Measurements from ENCODE around the gene TRMT44. TPM values are rescaled to one million over a fixed set of nuclear protein-coding genes. Genes with fewer than 3 reads are reported as not detected.

Gene TRMT44
- total RNA-seq, 1 donor from 2014 or later: 38.5 TPM

DNA sequence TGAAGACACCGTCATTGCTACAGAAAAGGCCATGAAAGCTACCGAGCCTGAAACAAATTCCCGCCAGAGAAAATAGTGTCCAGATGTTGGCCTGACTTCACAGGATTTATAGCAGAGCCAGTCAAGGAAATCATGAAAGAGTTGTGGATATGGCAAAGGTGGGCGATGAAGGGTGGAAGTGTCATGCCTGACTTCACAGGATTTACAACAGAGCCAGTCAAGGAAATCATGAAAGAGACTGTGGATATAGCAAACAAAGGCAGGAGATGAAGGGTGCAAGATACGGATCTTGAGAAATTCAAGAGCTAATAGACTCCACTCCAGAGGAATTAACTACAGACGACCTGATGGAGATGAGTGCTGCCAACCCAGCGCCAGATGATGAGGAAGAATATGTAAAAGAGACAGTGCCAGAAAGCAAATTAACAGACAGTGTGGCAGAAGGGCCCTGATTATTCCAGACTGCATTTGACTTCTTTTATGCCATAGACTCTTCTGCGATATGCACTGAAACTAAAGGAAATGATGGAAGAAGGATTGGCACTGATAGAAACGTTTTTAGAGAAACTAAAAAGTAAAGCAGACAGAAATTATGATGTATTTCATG is 17.2 kb downstream of the TRMT44 start:
- Mint-ChIP-seq H3K9me3 (no peaks in the 10 kb centered on the region), H3K27ac (no peak overlapping the region), H3K36me3 (ENCODE audit: low read depth) (peaks cover 45% of the 10 kb centered on the region), H3K27me3 (no peaks in the 10 kb centered on the region), H3K4me3 (no peak overlapping the region), H3K4me1 (peaks cover 1% of the 10 kb centered on the region)
- intact Hi-C loops (cut with micrococcal nuclease): no loop called here
- DNase-seq: no peak

- H3K9me3 Mint-ChIP-seq: no peaks in the 10 kb centered on the region
- no peaks in the 10 kb centered on the region for H3K27me3 Mint-ChIP-seq
- no peak for DNase-seq
- H3K27ac Mint-ChIP-seq: no peak overlapping the region
- peaks cover 1% of the 10 kb centered on the region for H3K4me1 Mint-ChIP-seq
- no peak overlapping the region for H3K4me3 Mint-ChIP-seq
- intact Hi-C loops (cut with micrococcal nuclease): no loop called here
- peaks cover 35% of the 10 kb centered on the region for H3K36me3 Mint-ChIP-seq (ENCODE audit: low read depth)
These were observed 19.4 kb downstream of the TRMT44 start for GRCh38 chr4:8459867-8460445.

GRCh38 chr4:8461086-8461485 is 20.5 kb downstream of the TRMT44 start:
- Mint-ChIP-seq H3K36me3 (ENCODE audit: low read depth) (peaks cover 37% of the 10 kb centered on the region), H3K9me3 (no peaks in the 10 kb centered on the region), H3K27ac (no peak overlapping the region), H3K27me3 (no peaks in the 10 kb centered on the region), H3K4me1 (peaks cover 1% of the 10 kb centered on the region), H3K4me3 (no peak overlapping the region)
- no peak for DNase-seq
- intact Hi-C loops (cut with micrococcal nuclease): no loop called here

GRCh38 chr4:8461616-8462015 is 21.0 kb downstream of the TRMT44 start:
- Mint-ChIP-seq H3K4me3 (no peak overlapping the region), H3K36me3 (ENCODE audit: low read depth) (peaks cover 34% of the 10 kb centered on the region), H3K4me1 (peaks cover 1% of the 10 kb centered on the region), H3K9me3 (no peaks in the 10 kb centered on the region), H3K27me3 (no peaks in the 10 kb centered on the region), H3K27ac (no peak overlapping the region)
- intact Hi-C loops (cut with micrococcal nuclease): no loop called here
- no peak for DNase-seq

DNA sequence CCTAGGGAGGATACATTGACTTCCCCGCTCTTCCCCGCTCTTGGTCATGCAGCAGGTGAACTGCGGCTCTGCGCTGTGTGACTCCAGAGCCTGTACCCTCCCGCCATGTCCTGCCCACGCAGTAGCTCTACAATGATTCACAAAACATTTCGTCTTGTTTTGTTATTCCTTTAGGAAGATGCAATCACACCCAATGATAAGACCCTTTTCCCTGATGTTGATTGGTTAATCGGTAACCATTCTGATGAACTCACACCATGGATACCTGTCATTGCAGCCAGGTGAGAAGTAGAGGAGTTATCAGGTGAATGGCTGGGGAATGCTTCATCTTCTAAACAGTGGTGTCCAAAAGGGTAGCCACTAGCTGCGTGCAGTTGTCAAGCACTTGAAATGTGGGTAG is 23.2 kb downstream of the TRMT44 start:
- Mint-ChIP-seq H3K27me3 (no peaks in the 10 kb centered on the region), H3K4me3 (no peak overlapping the region), H3K9me3 (no peaks in the 10 kb centered on the region), H3K27ac (no peak overlapping the region), H3K36me3 (ENCODE audit: low read depth) (peaks cover 34% of the 10 kb centered on the region), H3K4me1 (no peaks in the 10 kb centered on the region)
- intact Hi-C loops (cut with micrococcal nuclease): no loop called here
- DNase-seq: no peak

DNA sequence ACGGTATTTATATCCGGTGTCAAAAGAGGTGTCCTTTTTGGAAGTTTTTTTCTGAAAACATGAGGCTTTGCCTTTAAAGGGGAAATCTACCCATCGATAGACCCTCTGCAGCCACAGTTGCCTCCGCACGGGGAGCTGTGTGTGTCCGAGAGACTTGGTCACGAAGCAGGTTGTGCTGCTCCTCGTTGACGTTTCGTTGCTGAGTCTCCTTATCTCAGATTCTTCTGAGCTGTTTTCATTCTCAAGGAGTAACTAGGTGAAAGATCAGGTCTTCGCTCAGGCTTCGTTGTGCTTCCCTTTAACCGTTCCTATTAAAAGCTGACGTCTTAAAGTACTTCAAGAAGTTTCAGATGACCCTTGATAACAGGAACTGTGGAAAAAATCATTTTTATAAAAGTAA is 23.8 kb downstream of the TRMT44 start:
- Mint-ChIP-seq H3K27ac (no peak overlapping the region), H3K36me3 (ENCODE audit: low read depth) (peaks cover 35% of the 10 kb centered on the region)

GRCh38 chr4:8465615-8466611 is 25.3 kb downstream of the TRMT44 start:
- Mint-ChIP-seq H3K36me3 (ENCODE audit: low read depth) (peaks cover 32% of the 10 kb centered on the region), H3K27me3 (no peaks in the 10 kb centered on the region)
- intact Hi-C loops (cut with micrococcal nuclease): no loop called here

More for the DNA sequence above, 23.8 kb downstream of the TRMT44 start:
- intact Hi-C loops (cut with micrococcal nuclease): no loop called here
- DNase-seq: no peak
- Mint-ChIP-seq H3K4me3 (no peak overlapping the region), H3K27me3 (no peaks in the 10 kb centered on the region), H3K9me3 (no peaks in the 10 kb centered on the region), H3K4me1 (no peaks in the 10 kb centered on the region)

DNA sequence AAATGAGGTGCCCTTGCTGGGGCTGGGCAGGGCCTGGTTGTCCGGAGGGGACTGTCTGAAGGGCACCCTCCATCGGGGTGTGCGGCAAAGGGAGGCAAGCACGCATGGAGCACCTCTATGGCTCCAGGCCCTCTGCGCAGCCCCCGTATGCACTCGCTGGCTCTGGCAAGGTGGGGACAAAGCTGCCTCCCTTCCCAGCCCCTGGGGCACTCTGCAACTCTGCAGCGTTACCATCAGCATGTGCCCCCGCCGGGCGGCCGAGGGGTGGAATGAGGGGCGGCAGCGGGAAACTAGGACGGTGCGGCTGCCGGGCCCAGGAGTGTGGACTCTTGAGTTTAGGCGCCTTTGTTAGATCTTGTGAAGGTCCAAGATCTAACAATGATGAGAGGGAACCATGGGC is 26.4 kb downstream of the TRMT44 start:
- H3K4me3 Mint-ChIP-seq: no peak overlapping the region

More at GRCh38 chr4:8465615-8466611, 25.3 kb downstream of the TRMT44 start:
- H3K4me3 Mint-ChIP-seq: no peak overlapping the region
- no peak overlapping the region for H3K27ac Mint-ChIP-seq
- DNase-seq: no peak
- H3K9me3 Mint-ChIP-seq: no peaks in the 10 kb centered on the region
- no peaks in the 10 kb centered on the region for H3K4me1 Mint-ChIP-seq

GRCh38 chr4:8468746-8469535 is 28.4 kb downstream of the TRMT44 start:
- DNase-seq: peak; percentile 87
- Mint-ChIP-seq H3K27ac (no peak overlapping the region), H3K27me3 (no peaks in the 10 kb centered on the region), H3K4me1 (no peaks in the 10 kb centered on the region), H3K36me3 (ENCODE audit: low read depth) (peaks cover 27% of the 10 kb centered on the region), H3K9me3 (no peaks in the 10 kb centered on the region), H3K4me3 (no peak overlapping the region)
- intact Hi-C loops (cut with micrococcal nuclease): loop anchor here (1.0 to 2.0 kb wide), 2 partner anchors 78 to 125 kb away; no protein-coding TSS in a partner anchor

More for the DNA sequence above, 26.4 kb downstream of the TRMT44 start:
- H3K36me3 Mint-ChIP-seq (ENCODE audit: low read depth): peaks cover 29% of the 10 kb centered on the region
- no peaks in the 10 kb centered on the region for H3K4me1 Mint-ChIP-seq
- no peaks in the 10 kb centered on the region for H3K9me3 Mint-ChIP-seq
- intact Hi-C loops (cut with micrococcal nuclease): no loop called here
- no peak overlapping the region for H3K27ac Mint-ChIP-seq
- H3K27me3 Mint-ChIP-seq: no peaks in the 10 kb centered on the region
- no peak for DNase-seq

- Mint-ChIP-seq H3K27ac (no peak overlapping the region), H3K27me3 (no peaks in the 10 kb centered on the region)
- intact Hi-C loops (cut with micrococcal nuclease): loop anchor here (2.0 kb wide), 1 partner anchor 77 kb away; no protein-coding TSS in a partner anchor
These were observed 29.0 kb downstream of the TRMT44 start for GRCh38 chr4:8469550-8469949.

DNA sequence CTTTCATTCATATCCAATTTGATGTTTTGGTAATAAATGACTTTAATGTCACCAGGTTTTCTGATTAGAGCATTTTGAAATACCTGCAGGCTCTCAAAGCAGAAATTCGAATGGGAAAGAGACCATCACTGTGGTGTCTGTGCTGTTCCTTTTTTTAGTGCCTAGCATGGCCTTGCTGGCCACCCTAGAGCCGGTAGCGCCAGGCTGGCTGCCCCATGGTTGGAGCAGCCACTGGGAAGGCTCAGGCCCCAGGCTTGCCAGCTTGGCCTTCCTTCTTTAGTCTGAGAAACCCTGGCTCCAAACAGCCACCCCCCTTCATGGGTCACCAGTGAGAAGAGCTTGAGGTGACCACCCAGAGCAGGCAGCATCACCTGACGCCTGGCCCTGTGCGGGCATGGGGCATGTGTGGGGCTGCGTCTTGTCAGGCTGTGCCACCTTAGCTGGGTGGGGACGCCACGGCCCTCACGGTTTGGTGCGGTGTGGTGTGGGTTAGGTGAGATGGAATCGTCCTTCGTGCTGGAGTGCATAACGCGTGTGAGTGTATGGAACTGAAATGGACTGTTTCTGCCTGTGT is 30.0 kb downstream of the TRMT44 start:
- Mint-ChIP-seq H3K4me3 (no peak overlapping the region), H3K27me3 (no peaks in the 10 kb centered on the region), H3K27ac (no peak overlapping the region), H3K4me1 (no peaks in the 10 kb centered on the region), H3K36me3 (ENCODE audit: low read depth) (peaks cover 17% of the 10 kb centered on the region), H3K9me3 (no peaks in the 10 kb centered on the region)
- DNase-seq: no peak
- intact Hi-C loops (cut with micrococcal nuclease): no loop called here

More at GRCh38 chr4:8469550-8469949, 29.0 kb downstream of the TRMT44 start:
- no peaks in the 10 kb centered on the region for H3K9me3 Mint-ChIP-seq
- peaks cover 24% of the 10 kb centered on the region for H3K36me3 Mint-ChIP-seq (ENCODE audit: low read depth)
- no peak for DNase-seq
- H3K4me3 Mint-ChIP-seq: no peak overlapping the region
- H3K4me1 Mint-ChIP-seq: no peaks in the 10 kb centered on the region

DNA sequence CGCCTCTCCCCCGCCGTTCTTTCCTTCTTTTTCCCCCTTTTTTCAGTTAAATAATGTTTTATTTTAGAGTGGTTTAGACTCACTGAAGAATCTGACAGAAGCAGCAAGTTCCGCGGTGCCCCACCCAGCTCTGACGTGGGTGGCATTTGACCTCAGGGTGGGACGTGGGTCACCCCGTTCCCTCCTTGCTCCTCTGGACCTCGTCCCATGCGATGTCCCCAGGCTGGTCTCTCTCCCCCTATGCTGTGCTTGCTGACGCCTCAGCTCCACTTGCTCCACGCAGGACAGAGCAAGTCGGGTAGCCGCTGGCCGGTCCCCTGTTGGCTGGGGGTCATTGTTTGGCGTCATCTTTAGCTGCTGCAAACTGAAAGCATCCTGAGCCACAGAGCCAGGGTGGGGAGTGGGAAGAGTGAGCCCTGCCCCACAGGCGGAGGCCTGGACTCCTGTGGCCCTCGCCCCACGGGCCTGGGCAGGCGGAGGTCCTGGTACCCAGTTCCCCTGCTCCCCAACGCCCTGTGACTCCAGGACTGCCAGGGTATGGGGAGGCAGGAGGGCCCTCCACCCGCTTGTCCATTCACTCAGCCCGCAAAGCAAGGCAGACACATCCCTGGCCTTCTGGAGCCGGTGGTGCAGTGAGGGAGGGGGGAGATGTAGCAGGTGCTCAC is 30.8 kb downstream of the TRMT44 start:
- no peak for DNase-seq
- intact Hi-C loops (cut with micrococcal nuclease): no loop called here
- no peak overlapping the region for H3K27ac Mint-ChIP-seq
- H3K4me1 Mint-ChIP-seq: no peaks in the 10 kb centered on the region
- H3K27me3 Mint-ChIP-seq: no peaks in the 10 kb centered on the region
- H3K36me3 Mint-ChIP-seq (ENCODE audit: low read depth): peaks cover 16% of the 10 kb centered on the region
- H3K4me3 Mint-ChIP-seq: no peak overlapping the region
- no peaks in the 10 kb centered on the region for H3K9me3 Mint-ChIP-seq
